GM19438 (cell line): ENCODE data around the gene LRMDA.

Source experiments
- ATAC-seq: cut with Tn5 transposase; IDR thresholded peaks from one replicate; pipeline ENCODE4 v1.9.1; 2021; ENCODE audit warnings: low read depth; ENCODE audit not compliant: unreplicated experiment

The LRMDA gene

DNA sequence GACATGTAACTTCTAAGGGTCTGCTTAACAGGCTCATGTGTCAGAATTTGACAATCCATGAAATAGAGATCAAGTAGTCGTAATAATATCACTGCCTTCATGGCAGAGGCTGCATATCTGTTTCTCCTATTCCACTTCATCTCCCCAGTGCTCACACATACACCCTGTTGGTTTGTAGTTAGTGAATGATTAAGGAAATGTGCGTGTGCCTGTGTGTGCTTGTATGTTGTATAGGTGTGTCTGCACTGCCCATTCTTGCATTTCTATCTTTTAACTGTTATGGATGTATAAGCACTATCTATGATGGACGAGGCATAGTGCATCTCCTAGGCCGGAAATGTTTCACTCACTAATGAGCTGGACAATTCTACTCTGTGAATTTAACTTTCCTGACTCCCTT is 985.2 kb downstream of the LRMDA start:
- no peak for ATAC-seq

DNA sequence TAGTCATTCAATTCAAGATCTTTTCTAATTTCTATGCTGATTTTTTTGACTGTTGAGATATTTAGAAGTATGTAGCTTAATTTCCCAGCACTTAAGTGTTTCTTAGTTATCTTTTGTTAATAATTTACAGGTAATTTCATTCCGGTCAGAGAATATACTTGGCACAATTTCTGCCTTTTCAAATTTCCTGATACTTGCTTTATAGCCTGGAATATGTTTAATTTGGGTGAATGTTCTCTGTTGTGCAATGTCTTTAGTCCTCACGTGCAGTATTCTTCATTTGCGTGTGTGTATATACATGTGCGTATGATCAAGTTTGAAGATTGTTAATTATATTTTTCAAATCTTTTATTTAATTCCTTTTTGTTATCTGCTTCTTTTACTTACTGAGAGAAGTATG is 989.3 kb downstream of the LRMDA start:
- ATAC-seq: no peak

DNA sequence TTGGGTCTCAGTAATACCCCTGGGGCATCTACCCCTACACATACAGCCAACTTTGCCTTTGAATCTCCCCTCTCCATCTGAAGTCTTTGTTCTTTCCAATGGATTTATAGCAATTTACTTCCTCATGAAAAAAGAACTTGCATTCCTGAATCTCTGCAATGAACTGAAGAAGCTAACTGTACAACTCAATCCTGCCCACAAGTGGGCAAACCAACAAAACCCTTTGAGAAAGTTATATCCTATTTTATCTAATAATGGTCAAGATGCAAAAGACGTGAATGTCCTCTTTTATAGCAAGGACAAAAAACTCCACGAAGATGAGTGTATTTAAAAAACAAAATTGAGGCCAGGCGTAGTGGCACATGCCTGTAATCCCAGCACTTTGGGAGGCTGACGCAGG is 991.3 kb downstream of the LRMDA start:
- ATAC-seq: no peak

DNA sequence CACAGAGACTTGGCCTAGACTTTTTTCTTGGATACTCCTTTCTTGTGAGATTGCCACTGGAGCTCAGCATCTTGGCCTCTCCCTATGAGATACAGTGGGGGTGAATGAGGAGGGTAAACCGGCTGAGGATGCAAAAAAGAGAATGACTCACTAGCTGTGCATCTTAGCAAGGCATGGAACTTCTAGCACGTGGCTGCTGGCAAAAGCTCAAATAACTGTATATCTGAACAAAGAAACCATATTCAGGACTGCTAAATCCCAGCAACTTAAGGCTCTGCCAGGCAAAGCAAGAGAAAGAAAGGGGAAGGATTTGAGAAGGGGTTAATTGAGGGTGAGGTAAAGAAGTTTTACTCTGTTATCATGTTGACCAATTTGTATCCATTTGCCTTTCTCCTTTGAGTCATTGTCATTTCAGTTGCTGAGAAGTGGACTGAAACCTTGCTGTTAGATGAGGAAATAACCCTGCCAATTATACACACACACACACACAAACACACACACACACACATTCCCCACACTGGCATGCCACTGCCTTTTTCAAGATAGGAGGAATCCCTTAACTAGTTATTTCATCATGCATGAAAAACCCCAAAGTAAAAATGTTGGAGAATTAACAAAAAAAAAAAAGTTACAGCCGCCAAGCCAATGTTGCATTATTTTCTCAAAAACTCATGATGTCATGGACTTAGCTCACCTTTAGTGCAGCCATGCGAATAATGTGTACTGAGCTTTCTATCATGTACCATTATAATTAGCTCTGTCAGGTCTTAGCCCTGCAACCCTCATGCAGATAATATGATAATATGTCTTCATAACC is 997.3 kb downstream of the LRMDA start:
- no peak for ATAC-seq

DNA sequence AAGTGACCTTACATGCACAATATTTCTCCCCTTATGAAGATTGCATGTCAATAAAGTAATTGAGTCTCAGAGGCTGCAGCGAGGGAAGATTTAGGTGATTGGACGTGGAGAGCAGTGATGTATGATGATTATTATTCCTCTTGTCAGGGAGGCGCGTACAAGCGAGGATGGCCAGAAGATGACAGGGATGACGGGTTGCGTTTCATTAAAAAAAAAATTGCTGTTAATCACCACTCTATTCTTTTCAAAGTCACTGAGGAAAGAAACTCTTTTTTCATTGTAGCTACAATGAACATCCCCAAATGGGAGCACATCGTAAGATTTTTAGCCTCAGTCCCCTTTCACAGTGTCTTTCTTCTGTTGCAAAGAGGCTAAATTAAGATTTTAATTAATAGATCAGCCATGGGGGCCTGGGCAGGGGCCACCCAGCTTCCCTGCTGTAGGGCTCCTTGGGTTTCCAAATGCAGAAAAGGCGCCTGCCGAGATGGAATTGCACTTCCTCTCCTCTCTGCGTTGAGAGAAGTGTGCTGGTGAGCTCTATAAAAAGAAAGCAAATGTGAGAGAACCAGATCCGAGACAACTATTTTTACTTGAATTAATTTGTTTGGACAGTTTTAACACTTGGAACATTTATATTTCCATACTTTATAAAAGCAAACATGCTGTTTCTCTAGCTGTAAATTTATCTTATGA is 998.1 kb downstream of the LRMDA start:
- ATAC-seq: no peak

DNA sequence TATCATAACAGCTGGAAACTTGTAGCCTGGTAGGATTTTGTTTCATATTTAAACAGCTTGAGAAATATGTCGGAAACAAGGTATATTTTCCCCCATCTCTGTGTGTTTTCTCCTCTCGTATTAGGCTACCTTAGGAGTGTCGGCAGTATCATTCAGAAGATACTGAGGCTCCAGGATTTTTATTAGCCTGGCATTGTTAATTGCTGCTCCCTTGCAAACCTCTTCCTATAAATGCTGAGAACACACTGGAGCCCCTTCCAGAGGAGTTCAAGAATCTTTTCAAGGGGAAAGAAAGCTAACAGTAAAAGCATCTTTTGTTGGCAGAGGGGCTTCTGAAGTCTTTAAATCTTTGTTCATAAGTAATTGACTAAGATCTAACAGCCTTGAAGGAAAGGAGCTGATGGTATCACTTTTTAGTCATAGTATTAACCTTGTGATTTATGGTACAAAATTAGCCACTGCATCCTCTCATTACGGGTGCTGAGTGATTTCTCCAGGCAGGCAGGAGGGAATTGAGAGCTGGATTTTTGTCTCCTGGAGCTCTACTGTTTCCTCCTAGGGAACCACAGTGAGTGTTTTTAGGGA is 998.7 kb downstream of the LRMDA start:
- ATAC-seq: no peak

DNA sequence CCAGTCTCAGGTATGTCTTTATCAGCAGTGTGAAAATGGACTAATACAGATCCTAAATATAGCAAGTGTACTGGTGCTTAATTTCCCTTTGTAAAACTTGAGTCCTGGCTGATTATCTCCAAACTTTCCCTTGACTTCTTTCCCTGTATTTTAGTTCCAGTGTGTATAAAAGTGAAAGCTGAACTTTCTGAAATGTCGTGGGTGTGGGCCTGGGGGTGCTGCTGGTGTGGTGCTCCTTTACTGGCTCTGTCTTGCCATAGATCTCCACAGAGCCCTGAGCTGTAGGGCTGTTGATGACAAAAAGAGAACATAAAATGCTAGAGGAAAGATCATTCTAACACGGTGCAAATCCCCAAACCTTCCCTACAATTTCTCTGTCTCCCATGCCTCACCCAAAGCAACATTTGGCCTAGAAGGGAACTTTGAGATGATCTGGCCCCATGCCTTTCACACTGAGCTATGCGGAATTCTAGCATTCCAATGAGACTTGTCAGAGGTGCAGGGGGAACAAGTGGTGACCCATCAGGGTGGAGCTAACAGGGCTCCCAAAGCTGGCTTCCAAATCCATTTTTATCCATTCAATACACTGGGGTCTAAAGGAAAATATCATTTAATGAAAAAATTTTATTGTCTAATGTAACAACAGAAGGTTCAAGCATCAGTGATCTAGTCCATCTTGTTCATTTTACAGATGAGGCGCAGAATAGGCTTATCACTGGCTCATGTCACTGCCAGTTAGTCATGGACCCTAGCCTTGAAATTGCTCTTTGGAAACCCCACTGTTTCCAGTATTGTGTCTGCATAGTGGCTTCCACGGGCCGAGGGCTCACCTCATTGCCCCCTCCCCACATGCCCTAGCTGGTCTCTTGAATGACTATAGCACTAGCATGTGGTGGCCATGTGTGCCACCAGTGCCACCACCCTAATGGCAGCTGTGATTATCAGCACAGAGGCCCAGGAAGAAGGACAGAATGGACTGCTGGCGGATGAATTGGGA is 1000.9 kb downstream of the LRMDA start:
- no peak for ATAC-seq

DNA sequence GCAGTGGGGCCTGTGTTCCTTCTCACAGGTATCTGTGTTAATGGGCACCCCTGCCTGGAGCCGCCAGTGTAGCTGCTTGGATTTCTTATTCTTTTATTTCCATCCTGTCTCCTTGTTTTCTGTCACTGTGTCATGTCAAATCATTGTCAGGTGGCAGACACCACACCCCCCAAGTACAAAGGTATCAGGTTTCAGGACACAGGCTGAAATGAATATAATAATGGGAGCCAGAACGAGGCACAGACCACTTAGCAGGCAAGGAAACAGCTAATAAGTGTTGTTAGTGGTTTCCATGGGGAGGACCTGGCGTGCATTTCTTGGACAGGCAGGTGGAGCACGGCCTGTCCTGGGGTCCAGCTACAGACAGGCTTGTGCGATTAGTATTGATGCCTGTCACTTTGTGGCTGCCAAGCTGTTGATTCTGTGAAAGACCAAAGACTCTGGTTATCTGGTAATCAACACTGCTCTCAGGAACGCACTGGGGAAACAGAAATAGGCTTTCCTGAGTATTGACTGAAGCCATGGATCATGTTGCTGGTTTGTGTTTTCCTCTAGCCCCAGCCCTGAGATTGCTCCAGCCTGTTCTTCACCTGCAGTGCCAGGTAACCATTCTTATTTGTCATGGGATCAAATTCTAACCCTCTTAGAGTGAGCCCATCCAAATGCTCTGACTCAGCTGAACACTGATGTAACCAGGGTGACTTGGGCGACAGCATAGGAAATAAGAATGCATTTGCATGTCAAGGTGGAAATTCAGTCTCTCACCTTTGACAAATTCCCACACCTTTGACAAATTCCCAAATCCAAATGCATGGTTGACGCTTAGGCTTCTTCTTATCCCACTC is 1002.0 kb downstream of the LRMDA start:
- ATAC-seq: no peak

DNA sequence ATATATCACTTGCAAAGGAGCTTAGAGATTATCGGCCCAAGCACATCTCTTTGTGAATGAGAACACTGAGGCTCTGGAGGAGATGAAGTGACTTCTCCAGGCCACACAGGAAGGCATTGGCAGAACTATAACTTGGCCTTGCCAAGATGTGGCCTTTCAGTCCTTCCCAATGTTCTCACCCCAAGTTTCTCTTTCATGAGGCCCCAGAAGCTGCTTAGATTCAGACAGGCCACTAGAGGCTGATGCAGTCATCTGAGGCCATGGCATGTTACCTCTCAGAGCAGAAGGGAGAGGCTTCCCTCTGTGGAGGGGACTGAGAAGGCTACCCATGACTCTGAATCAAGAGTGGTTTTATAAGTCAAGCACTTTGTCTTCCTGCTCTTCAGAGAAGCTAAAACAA is 1003.7 kb downstream of the LRMDA start:
- ATAC-seq: no peak

DNA sequence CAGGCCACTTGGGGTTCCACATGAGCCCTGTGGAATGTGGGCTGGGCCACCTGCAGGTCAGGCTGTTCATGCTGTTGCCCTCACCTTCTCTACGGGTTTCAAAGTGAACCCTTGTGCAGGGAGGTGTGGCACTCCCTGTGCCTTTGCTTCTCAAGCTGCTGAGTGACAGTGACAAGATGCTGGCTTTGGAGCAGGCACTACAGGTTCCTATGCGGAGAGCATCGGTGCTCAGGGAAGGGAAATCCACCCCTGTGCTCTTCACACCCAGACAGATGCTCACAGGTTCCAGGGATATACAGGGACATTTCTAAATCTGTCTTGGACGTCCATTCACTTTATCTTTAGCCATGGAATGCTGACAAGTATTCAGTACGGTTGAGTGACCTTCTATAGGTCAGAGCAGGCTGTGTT is 1005.0 kb downstream of the LRMDA start:
- ATAC-seq: no peak

DNA sequence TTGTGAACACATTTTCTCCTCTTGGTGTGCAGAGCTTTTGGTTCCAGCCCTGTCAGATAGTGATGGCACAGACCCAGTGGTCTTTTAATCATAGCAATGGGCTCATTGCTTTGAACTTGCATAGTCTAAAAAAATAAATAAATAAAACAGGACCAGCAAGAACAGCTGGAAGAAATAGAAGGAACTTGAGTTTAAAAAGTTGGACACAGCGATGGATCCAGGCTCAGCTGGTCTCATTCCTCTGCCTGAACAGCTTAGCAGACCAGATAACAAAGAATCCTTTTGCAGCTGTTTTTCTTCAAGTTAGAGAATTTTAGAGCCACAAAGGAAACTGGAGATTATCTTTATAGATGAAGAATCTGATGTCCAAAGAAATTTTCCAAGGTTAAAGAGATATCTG is 1005.6 kb downstream of the LRMDA start:
- no peak for ATAC-seq

DNA sequence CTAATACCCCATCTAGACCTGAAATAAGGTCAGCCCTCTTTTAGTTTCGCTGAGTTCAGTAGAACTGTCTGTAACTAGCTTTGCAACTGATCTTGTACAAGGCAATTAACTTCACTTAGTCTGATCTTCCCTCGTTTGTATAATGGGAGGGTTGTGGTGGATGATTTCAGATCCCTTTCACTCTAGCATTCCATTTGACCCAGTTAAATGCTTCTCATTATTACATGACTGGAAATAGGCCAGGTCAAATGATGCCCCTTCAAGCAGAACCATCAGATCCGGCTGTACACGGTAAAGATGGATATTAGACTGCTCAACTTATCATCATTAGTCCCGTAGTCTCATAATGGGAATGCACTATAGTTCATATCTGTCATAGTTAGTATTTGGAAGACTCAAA is 1009.0 kb downstream of the LRMDA start:
- ATAC-seq: no peak

DNA sequence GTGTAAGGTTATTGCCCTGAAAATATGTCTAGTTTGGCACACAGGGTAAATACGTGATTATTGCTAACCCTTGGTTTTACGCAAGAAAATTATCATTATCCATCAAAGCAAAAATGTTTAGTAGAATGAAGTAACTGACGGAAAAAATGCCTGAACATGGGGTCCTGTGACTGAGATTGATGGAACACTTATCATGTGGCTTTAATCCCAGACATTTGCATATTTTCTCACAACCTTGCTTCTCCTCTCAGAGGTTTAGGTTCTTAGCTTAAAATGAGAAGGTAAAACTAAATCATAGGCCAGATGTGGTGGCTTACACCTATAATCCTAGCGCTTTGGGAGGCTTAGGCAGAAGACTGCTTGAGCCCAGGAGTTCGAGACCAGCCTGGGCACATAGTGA is 1010.7 kb downstream of the LRMDA start:
- no peak for ATAC-seq

DNA sequence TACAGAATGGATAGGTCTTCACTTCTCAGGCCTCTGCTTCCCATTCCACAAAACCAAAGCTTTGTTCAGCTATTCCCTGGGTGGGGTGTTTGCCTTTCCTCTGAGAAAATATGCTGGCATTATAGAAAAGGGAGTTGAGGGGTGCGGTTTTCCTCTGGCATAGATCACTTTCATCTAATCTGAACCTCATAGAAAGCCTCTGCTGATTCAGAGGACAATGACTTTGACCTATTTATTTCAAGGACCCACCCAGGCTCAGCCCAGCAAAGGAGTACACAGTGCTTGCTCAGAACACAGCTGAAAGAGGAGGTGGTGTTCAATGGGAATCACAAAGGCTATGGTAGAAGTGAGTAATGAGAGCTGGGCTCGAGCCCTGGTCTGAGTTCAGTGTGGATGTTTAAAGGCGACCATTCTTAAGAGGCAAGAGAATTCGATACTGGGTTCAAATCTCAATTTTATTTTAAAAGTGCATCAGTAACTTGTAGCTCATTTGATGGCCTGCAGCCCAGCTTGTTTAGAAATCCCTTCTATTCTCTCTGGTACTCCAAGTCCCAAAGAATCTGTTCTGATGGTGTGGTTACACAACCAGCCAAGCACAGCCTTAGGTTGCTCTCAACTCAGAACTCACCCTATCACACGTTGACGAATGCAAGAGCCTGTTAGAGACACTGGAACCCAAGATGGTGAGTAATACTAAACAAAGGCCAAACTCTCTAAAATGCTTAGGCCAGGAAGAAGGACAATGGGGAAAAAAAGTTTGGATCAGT is 1012.8 kb downstream of the LRMDA start:
- ATAC-seq: no peak

DNA sequence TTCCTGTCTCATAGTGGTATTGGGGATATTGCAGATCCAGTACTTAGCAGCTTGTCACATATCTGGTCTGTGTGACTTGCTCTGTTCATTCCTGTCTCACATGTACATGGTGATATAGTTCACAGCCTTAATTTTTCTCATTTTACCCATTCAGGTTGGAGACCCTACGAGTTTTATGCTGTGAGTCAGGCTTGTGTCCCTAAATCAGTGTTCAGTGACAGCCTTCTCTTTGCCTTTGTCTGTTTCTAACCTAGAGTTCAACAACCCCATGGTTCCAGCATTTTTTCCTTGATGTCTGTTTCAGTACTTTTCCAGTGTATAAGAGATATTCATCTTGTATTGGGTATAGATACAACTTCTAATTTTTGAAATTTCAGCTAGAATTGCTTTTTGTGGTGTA is 1016.2 kb downstream of the LRMDA start:
- ATAC-seq: no peak

DNA sequence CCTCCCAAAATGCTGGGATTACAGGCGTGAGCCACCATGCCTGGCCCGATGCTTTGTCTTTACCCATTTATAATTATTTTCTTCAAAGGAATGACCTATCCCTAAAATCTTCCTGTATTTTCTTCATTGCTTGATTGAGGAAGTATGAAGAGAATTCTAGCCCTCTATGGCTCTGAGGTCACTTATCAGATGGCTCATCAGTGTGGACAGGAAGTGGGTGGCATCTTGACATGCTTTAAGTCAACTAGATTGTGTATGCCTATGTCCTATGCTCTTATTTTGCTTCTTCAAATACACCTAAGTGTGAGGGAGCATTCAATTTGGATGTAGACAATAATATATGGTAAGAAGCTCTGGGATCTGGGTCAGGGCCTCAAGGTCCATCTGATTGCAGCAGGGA is 1020.5 kb downstream of the LRMDA start:
- ATAC-seq: no peak

DNA sequence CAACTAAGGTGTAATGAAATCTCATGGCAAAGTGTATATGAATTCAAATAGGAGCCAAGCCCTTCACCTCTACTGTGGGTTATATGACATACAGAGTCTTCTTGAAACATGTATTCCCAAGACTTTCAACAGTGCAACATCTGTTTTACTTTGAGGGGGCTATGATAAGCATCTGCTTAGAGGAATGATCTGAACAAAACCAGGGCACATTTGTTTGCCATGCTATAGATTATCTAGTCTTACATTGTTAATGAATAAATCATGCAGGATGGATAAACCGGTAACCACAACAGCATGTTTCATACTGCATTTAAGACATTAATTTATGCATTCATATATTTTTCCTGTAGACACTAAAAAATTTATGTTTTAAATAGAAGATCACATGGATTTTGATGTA is 1021.9 kb downstream of the LRMDA start:
- ATAC-seq: no peak

DNA sequence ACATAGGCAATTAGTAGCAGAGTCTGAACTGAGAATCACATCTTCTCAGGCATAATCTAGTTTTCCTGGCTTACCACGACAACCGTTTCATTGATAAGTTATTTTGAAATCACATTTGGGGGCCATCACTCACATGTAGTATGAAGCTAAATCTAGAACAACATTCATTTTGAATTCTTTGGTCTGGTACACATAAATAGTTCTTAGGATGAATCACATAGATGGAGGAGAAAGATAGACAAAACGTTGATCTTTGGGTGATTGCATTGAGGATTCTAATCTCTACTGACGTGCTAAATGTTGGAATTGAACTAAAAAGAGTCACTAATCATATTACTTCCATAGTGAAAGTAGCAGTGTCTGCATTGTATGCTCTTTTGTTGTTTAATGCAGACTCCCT is 1022.6 kb downstream of the LRMDA start:
- no peak for ATAC-seq

DNA sequence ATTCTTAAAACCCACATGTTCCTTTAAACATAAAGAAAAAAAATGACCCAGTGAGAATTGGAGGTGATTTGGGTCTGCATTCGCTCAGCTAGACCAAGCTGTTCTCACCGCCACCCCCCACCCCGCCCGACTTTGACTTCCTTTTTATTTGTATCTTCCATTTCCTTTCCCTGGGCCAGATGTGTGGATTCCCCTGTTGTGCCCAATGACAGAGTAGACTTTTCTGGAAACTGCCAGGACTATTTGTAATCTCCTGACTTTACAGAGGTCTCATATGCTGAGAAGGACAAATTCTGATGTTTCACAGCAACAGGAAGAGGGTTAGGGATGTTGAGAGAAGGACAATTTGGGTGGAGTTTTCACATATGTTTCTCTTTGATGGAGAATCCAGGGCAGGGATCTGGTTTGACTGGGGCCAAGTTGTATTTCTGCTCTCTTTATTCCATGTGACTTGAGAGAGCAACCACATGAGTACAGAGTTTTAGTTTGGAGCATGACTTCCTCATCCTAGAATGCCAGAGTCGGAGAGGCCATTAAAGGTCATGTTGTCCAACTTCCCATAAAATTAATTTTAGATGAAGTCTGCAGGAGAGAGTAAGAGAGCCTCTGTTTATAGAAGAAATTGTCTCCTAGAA is 1023.2 kb downstream of the LRMDA start:
- ATAC-seq: no peak
